ENCODE results near the gene ARHGDIA. TPM values are rescaled to one million over a fixed set of nuclear protein-coding genes. Genes with fewer than 3 reads are reported as not detected.
"Not testable (repeated sequence)": the region's sequence is repeated elsewhere in the genome, so short reads cannot be mapped to it uniquely, and the experiment has no call there.

Gene ARHGDIA
- total and polyA plus RNA-seq, 2 of the 8 experiments (the other 6 are each of a cell fraction or from before 2014, with no cell fraction given), result 62.4 to 217 TPM

GRCh38 chr17:81918333-81918669 lies 47.2 kb upstream of the ARHGDIA start:
- H2BK120ac ChIP-seq (replicated peaks; ENCODE audit: low read depth, low read length); H2BK5ac ChIP-seq (ENCODE audit: low read depth, low read length); DNase-seq (ENCODE audit: low read depth in 1 of 2, low spot score in 2 of 2); H3K27ac ChIP-seq (ENCODE audit: low read depth, low read length); H2BK20ac ChIP-seq (ENCODE audit: low read length); H3K18ac ChIP-seq (ENCODE audit: extremely low read depth, low read length); H3K9ac ChIP-seq (replicated peaks in 1 of 4; ENCODE audit: extremely low read depth in 1 of 4, low read depth in 3 of 4, low read length in 3 of 4); H3K4ac ChIP-seq (replicated peaks; ENCODE audit: insufficient read length, low read depth, low read length); H2BK15ac ChIP-seq (ENCODE audit: low read length); H2AFZ ChIP-seq (ENCODE audit: low read length); H3K27me3 ChIP-seq (replicated peaks in 1 of 4; ENCODE audit: control insufficient read depth in 3 of 4, extremely low read depth in 1 of 4, insufficient read depth in 3 of 4, low read length in 3 of 4); FAIRE-seq; H3K23me2 ChIP-seq (ENCODE audit: low read depth, low read length); H3K56ac ChIP-seq (replicated peaks; ENCODE audit: insufficient read length, low read depth, low read length); H2BK12ac ChIP-seq (ENCODE audit: low read depth, low read length); H4K5ac ChIP-seq (ENCODE audit: insufficient read length, low read depth, low read length); H3K14ac ChIP-seq (ENCODE audit: insufficient read length); H2AK5ac ChIP-seq (ENCODE audit: low read depth, low read length); H4K91ac ChIP-seq (replicated peaks; ENCODE audit: insufficient read length, low read length); H4K8ac ChIP-seq (ENCODE audit: extremely low read depth, insufficient read depth, low read length); H3K9me3 ChIP-seq (ENCODE audit: insufficient read depth in 2 of 2, low read depth in 1 of 2, low read length in 1 of 2); H3K23ac ChIP-seq (ENCODE audit: insufficient read length): not testable (repeated sequence)
- CTCF ChIA-PET (ENCODE audit: partially characterized antibody), result interaction anchor here (1.3 to 2.1 kb wide), 2 partner anchors 26 to 48 kb away, joined by 3 to 7 read pairs; partner anchors contain the start of gene ARHGDIA
- 48% methylated on average over 9 of the region's 9 CpGs; no CpG with 5 or more reads in 1 of the 2 experiments for WGBS, 2 experiments (ENCODE audit: extremely low coverage in 1 of 2, insufficient coverage in 1 of 2, insufficient read length in 1 of 2, insufficient replicate concordance in 2 of 2, low coverage in 1 of 2, low lambda C conversion rate in 2 of 2, missing lambda C conversion rate in 1 of 2)
- peaks cover 15 to 39% of the 10 kb centered on the region in 2 experiments for H4K20me1 ChIP-seq (replicated peaks in 1 of 2; ENCODE audit: control insufficient read depth in 1 of 2, insufficient read depth in 2 of 2, low read length in 2 of 2)
- peak overlapping the region; percentile 5 to 90 (median 72); a peak in 5 of 8 replicates for H3K4me3 ChIP-seq (ENCODE audit: extremely low read depth in 1 of 4, insufficient read depth in 2 of 4, low read depth in 3 of 4, low read length in 4 of 4)
- POLR2A ChIA-PET (ENCODE audit: partially characterized antibody), result interaction anchor here (1.3 to 1.7 kb wide), 3 partner anchors 17 to 52 kb away, joined by 3 to 8 read pairs (median 5); partner anchors contain the start of genes NPB and PYCR1
- H3K79me2 ChIP-seq (ENCODE audit: control insufficient read depth in 1 of 2, insufficient read depth in 2 of 2, low read length in 2 of 2), result peaks cover 7 to 55% of the 10 kb centered on the region in 2 experiments; a peak in 3 of 4 replicates
- H3K4me1 ChIP-seq (replicated peaks in 1 of 4; ENCODE audit: control insufficient read depth in 3 of 4, insufficient read depth in 4 of 4, low read length in 3 of 4), result peaks cover 0 to 17% (median 8%) of the 10 kb centered on the region in 4 experiments; a peak in 6 of 7 replicates
- peaks cover 25% of the 10 kb centered on the region for H3K79me1 ChIP-seq (ENCODE audit: low read depth, low read length)
- H3K36me3 ChIP-seq (ENCODE audit: control insufficient read depth in 2 of 4, insufficient read depth in 4 of 4, low read length in 3 of 4), result peaks cover 7 to 39% (median 26%) of the 10 kb centered on the region in 4 experiments
- H3K4me2 ChIP-seq (ENCODE audit: insufficient read depth in 1 of 2, low read depth in 2 of 2, low read length in 2 of 2), result peak overlapping the region; percentile 71 to 87
